Measurements from ENCODE around the gene FGF11.
"Not testable (repeated sequence)": the region's sequence is repeated elsewhere in the genome, so short reads cannot be mapped to it uniquely, and the experiment has no call there.

The FGF11 gene

DNA sequence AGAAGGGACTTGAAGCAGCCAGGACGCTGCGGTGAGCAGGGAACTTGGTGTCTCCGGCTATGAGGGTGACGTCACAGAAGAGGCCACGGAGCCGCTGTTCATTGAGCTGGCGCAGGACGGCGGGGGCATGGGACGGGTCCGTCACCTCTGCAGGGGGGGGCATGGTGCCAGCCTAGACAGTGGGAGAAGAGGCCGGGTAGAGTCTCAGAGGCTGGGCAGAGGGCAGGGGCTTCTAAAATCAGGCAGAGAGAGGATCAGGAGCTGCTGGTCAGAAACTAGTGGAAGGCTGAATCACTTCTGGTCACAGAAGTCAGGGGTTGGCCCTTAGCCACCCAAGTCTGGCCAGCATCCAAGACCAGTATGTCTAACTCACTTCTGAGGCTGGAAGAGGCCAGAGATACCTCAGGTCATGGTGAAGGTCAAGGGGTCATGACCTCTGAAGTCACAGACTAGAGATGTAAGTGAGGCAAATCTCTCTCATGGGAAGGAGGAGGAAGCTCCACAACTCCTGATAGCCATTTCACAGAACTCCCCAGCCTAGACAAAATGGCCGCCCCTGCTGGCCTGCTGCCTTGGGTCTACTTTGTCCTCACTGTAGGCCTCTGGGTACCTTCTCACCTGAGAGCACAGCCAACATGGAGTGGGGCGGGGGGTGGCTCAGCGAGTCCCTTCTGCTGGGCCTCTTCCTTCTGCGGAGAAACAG lies 27.5 kb downstream of the FGF11 start:
- in situ Hi-C loops (cut with MboI; ENCODE audit: low sequenced_read_pairs, unreplicated experiment), result no loop called here
- TF ChIP-seq, protein P1, sequence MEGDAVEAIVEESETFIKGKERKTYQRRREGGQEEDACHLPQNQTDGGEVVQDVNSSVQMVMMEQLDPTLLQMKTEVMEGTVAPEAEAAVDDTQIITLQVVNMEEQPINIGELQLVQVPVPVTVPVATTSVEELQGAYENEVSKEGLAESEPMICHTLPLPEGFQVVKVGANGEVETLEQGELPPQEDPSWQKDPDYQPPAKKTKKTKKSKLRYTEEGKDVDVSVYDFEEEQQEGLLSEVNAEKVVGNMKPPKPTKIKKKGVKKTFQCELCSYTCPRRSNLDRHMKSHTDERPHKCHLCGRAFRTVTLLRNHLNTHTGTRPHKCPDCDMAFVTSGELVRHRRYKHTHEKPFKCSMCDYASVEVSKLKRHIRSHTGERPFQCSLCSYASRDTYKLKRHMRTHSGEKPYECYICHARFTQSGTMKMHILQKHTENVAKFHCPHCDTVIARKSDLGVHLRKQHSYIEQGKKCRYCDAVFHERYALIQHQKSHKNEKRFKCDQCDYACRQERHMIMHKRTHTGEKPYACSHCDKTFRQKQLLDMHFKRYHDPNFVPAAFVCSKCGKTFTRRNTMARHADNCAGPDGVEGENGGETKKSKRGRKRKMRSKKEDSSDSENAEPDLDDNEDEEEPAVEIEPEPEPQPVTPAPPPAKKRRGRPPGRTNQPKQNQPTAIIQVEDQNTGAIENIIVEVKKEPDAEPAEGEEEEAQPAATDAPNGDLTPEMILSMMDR (IDR thresholded peaks at IDR 0.05; ENCODE audit: borderline replicate concordance, control extremely low read depth, extremely low read depth, insufficient read depth, missing control alignments), result no peak
- no peak for DNase-seq (ENCODE audit: low spot score)

GRCh38 chr17:7467498-7467897 lies 28.2 kb downstream of the FGF11 start:
- no peak for DNase-seq (ENCODE audit: low spot score)
- in situ Hi-C loops (cut with MboI; ENCODE audit: low sequenced_read_pairs, unreplicated experiment), result no loop called here
- TF ChIP-seq, protein P1 (IDR thresholded peaks at IDR 0.05; ENCODE audit: borderline replicate concordance, control extremely low read depth, extremely low read depth, insufficient read depth, missing control alignments), result no peak

DNA sequence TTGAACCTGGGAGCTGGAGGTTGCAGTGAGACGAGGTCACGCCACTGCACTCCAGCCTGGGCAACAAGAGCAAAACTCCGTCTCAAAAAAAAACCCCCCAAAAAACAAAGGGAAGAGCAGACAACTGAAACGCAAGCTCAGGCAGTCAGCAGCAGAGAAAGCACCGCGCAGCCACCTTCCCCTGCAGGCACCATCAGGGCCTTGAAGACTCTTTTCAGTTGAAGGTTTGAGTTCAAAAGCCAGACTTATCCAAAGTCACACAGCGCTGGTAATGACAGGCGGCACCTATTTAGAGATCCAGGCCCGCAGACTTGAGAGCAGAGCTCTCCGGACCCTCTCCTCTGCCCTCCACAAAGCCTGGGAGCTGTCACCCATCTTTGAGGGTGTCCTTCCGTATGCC lies 29.0 kb downstream of the FGF11 start:
- no peak for DNase-seq (ENCODE audit: low spot score)
- in situ Hi-C loops (cut with MboI; ENCODE audit: low sequenced_read_pairs, unreplicated experiment), result no loop called here
- TF ChIP-seq, protein P1 (IDR thresholded peaks at IDR 0.05; ENCODE audit: borderline replicate concordance, control extremely low read depth, extremely low read depth, insufficient read depth, missing control alignments), result no peak

DNA sequence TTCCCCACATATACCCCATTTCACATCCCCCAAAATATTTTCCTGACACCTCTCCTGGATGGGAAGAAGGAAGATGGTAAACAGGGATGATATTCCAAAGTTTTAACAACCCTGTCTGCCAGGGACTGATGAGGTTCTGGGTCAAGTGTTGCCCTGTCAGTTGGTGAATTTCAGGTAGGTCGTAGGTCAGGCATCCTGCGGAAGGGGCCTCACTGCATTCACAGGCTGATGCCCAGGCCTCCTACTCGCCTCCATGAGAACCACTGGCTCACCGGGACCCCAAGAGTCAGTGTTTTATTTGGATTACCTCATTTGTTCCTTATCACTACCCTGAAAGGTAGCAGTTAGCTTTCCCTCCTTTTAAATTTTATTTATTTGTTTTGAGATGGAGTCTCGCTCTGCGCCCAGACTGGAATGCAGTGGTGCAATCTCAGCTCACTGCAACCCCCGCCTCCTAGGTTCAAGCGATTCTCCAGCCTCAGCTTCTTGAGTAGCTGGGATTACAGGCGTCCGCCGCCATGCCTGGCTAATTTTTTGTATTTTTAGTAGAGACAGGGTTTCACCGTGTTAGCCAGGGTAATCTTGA lies 29.6 kb downstream of the FGF11 start:
- DNase-seq (ENCODE audit: low spot score), result no peak
- in situ Hi-C loops (cut with MboI; ENCODE audit: low sequenced_read_pairs, unreplicated experiment), result no loop called here
- TF ChIP-seq, protein P1 (IDR thresholded peaks at IDR 0.05; ENCODE audit: borderline replicate concordance, control extremely low read depth, extremely low read depth, insufficient read depth, missing control alignments), result no peak

GRCh38 chr17:7469843-7470242 lies 30.5 kb downstream of the FGF11 start:
- DNase-seq (ENCODE audit: low spot score); in situ Hi-C loops (cut with MboI; ENCODE audit: low sequenced_read_pairs, unreplicated experiment): not testable (repeated sequence)

DNA sequence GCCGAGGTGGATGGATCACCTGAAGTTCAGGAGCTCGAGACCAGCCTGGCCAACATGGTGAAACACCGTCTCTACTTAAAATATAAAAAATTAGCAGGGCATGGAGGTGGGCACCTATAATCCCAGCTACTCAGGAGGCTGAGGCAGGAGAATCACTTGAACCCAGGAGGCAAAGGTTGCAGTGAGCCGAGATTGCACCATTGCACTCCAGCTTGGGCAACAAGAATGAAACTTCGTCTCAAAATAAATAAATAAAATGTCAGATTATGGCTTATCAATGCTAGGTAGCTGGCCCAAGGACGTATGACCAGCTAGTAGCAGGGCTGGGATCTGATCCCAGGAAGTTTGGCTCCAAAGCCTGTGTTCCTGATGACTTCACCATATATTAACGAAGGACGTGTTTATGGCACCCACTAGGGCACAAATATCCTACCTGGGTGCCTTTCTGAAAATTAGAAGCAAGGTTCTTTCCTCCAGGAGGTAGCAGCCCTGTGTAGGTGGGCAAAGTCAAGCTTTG lies 31.2 kb downstream of the FGF11 start:
- in situ Hi-C loops (cut with MboI; ENCODE audit: low sequenced_read_pairs, unreplicated experiment); DNase-seq (ENCODE audit: low spot score): not testable (repeated sequence)

DNA sequence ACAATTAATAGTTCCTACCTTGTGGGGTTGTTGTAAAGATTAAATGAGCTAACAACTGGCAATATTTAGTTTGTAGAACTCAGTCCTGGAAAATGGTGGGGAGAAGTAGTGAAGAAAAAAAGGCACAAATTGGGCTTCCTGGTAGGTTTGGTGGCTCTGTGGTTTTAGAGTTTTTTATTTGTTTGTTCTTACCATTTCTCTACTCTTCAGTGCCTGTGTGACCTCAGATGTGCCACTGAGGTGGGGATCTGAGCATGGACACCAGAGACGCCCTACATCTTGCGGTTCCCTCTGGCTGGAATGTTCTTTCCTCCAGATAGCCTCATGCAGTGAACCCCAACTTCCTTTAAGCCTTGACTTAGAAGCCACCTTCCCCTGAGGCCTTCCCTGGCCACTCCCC lies 32.4 kb downstream of the FGF11 start:
- TF ChIP-seq, protein P1 (IDR thresholded peaks at IDR 0.05; ENCODE audit: borderline replicate concordance, control extremely low read depth, extremely low read depth, insufficient read depth, missing control alignments), result no peak

GRCh38 chr17:7474767-7475166 lies 35.5 kb downstream of the FGF11 start:
- in situ Hi-C loops (cut with MboI; ENCODE audit: low sequenced_read_pairs, unreplicated experiment); DNase-seq (ENCODE audit: low spot score): not testable (repeated sequence)

More for the DNA sequence above, 32.4 kb downstream of the FGF11 start:
- in situ Hi-C loops (cut with MboI; ENCODE audit: low sequenced_read_pairs, unreplicated experiment), result no loop called here
- no peak for DNase-seq (ENCODE audit: low spot score)

All from GM13976 (cell line).